Muscle layer of duodenum (tissue), 2 donors: ENCODE measurements around the gene IBA57.
"Not testable (repeated sequence)": the region's sequence is repeated elsewhere in the genome, so short reads cannot be mapped to it uniquely, and the experiment has no call there.

Source experiments
- H3K27ac ChIP-seq: one replicate; pipeline ENCODE4 v1.7.0; 2013; ENCODE audit warnings: mild to moderate bottlenecking, low read length
- H3K27me3 ChIP-seq: one replicate; pipeline ENCODE4 v1.7.0; 2013; ENCODE audit warnings: low read depth, mild to moderate bottlenecking, control low read depth, low read length
- H3K36me3 ChIP-seq, 2 donors: one replicate each; pipeline ENCODE4 v1.7.0; 2013; ENCODE audit warnings: low read length in 2 of 2, control low read depth in 1 of 2, mild to moderate bottlenecking in 1 of 2; ENCODE audit not compliant: insufficient read depth in 2 of 2, control insufficient read depth in 1 of 2
- H3K4me1 ChIP-seq, 2 donors: one replicate each; pipeline ENCODE4 v1.7.0; 2013; ENCODE audit warnings: low read length in 2 of 2, mild to moderate bottlenecking in 2 of 2, control low read depth in 1 of 2, moderate library complexity in 1 of 2; ENCODE audit not compliant: insufficient read depth in 2 of 2, control insufficient read depth in 1 of 2
- H3K4me3 ChIP-seq, 2 donors: one replicate each; pipeline ENCODE4 v1.7.0; 2013; ENCODE audit warnings: low read length in 2 of 2, low read depth in 1 of 2, mild to moderate bottlenecking in 1 of 2
- H3K9me3 ChIP-seq, 2 donors: one replicate each; pipeline ENCODE4 v1.7.0; 2013; ENCODE audit warnings: low read length in 2 of 2, control low read depth in 1 of 2, mild to moderate bottlenecking in 1 of 2; ENCODE audit not compliant: control insufficient read depth in 1 of 2
- donor health status: healthy.

IBA57 gene

GRCh38 chr1:228219962-228220780, 54.6 kb downstream of the IBA57 start:
- Histone ChIP-seq H3K27ac (no peak overlapping the region), H3K4me3 (no peak overlapping the region), H3K27me3 (no peaks in the 10 kb centered on the region), H3K9me3 (peaks cover 7 to 13% of the 10 kb centered on the region in 2 donors), H3K4me1 (no peaks in the 10 kb centered on the region), H3K36me3 (peaks cover 0 to 15% of the 10 kb centered on the region in 2 donors)

GRCh38 chr1:228221097-228221496, 55.5 kb downstream of the IBA57 start:
- H3K4me3 ChIP-seq, H3K27ac ChIP-seq, H3K27me3 ChIP-seq, H3K4me1 ChIP-seq: not testable (repeated sequence)
- H3K9me3 ChIP-seq = peaks cover 8 to 20% of the 10 kb centered on the region in 2 donors
- H3K36me3 ChIP-seq = peaks cover 0 to 20% of the 10 kb centered on the region in 2 donors

GRCh38 chr1:228222548-228222947, 56.9 kb downstream of the IBA57 start:
- no peak overlapping the region for H3K27ac ChIP-seq
- peaks cover 8 to 20% of the 10 kb centered on the region in 2 donors for H3K9me3 ChIP-seq
- no peak overlapping the region for H3K4me3 ChIP-seq
- no peaks in the 10 kb centered on the region for H3K4me1 ChIP-seq
- no peaks in the 10 kb centered on the region for H3K27me3 ChIP-seq
- H3K36me3 ChIP-seq = peaks cover 0 to 20% of the 10 kb centered on the region in 2 donors

- peaks cover 0 to 19% of the 10 kb centered on the region in 2 donors for H3K36me3 ChIP-seq
- peaks cover 8 to 20% of the 10 kb centered on the region in 2 donors for H3K9me3 ChIP-seq
- H3K4me1 ChIP-seq = no peaks in the 10 kb centered on the region
These were observed 58.9 kb downstream of the IBA57 start for GRCh38 chr1:228224198-228225164.

GRCh38 chr1:228225165-228225710, 59.6 kb downstream of the IBA57 start:
- Histone ChIP-seq H3K36me3 (peaks cover 0 to 17% of the 10 kb centered on the region in 2 donors), H3K27me3 (no peaks in the 10 kb centered on the region), H3K9me3 (peaks cover 8 to 20% of the 10 kb centered on the region in 2 donors), H3K4me3 (no peak overlapping the region), H3K4me1 (no peaks in the 10 kb centered on the region), H3K27ac (no peak overlapping the region)

More at GRCh38 chr1:228224198-228225164, 58.9 kb downstream of the IBA57 start:
- Histone ChIP-seq H3K27me3 (no peaks in the 10 kb centered on the region), H3K27ac (no peak overlapping the region), H3K4me3 (no peak overlapping the region)

GRCh38 chr1:228225740-228226139, 60.1 kb downstream of the IBA57 start:
- H3K36me3 ChIP-seq = peaks cover 0 to 17% of the 10 kb centered on the region in 2 donors
- H3K27me3 ChIP-seq = no peaks in the 10 kb centered on the region
- no peak overlapping the region for H3K27ac ChIP-seq
- H3K4me1 ChIP-seq = no peaks in the 10 kb centered on the region
- H3K9me3 ChIP-seq = peaks cover 8 to 20% of the 10 kb centered on the region in 2 donors
- no peak overlapping the region for H3K4me3 ChIP-seq

- Histone ChIP-seq H3K9me3 (peaks cover 8 to 20% of the 10 kb centered on the region in 2 donors), H3K27me3 (no peaks in the 10 kb centered on the region), H3K4me3 (no peak overlapping the region), H3K27ac (no peak overlapping the region), H3K4me1 (no peaks in the 10 kb centered on the region), H3K36me3 (peaks cover 0 to 17% of the 10 kb centered on the region in 2 donors)
These were observed 60.7 kb downstream of the IBA57 start for GRCh38 chr1:228226141-228226874.

- H3K27me3 ChIP-seq = no peaks in the 10 kb centered on the region
- H3K27ac ChIP-seq = no peak overlapping the region
- H3K9me3 ChIP-seq = peaks cover 8 to 20% of the 10 kb centered on the region in 2 donors
- peaks cover 0 to 17% of the 10 kb centered on the region in 2 donors for H3K36me3 ChIP-seq
- H3K4me3 ChIP-seq = no peak overlapping the region
- H3K4me1 ChIP-seq = no peaks in the 10 kb centered on the region
These were observed 61.6 kb downstream of the IBA57 start for GRCh38 chr1:228226956-228227791.

- not testable (repeated sequence) for H3K4me1 ChIP-seq, H3K4me3 ChIP-seq, H3K27ac ChIP-seq, H3K27me3 ChIP-seq
- Histone ChIP-seq H3K9me3 (peaks cover 8 to 23% of the 10 kb centered on the region in 2 donors), H3K36me3 (peaks cover 0 to 17% of the 10 kb centered on the region in 2 donors)
These were observed 62.5 kb downstream of the IBA57 start for GRCh38 chr1:228228147-228228546.

GRCh38 chr1:228228601-228229074, 63.0 kb downstream of the IBA57 start:
- peaks cover 8 to 23% of the 10 kb centered on the region in 2 donors for H3K9me3 ChIP-seq
- peaks cover 0 to 17% of the 10 kb centered on the region in 2 donors for H3K36me3 ChIP-seq
- no peaks in the 10 kb centered on the region for H3K27me3 ChIP-seq
- no peak overlapping the region for H3K4me3 ChIP-seq
- H3K4me1 ChIP-seq = no peaks in the 10 kb centered on the region
- no peak overlapping the region for H3K27ac ChIP-seq
